ENCODE data around the gene CDON.

GRCh38 chr11:126035718-126036117 is 26.9 kb downstream of the CDON start:
- no peak for TF ChIP-seq CTCF (conservative IDR thresholded peaks at IDR 0.05; ENCODE audit: low read length)
- no peak for TF ChIP-seq EZH2phosphoT487 (IDR thresholded peaks at IDR 0.05; ENCODE audit: borderline replicate concordance)
